NCI-H2081 (cell line): ENCODE data around the gene RCN2.

Source experiments
- DNase-seq, 2 experiments: peaks; one replicate each; lab custom pipeline; 2025; lab: John Stamatoyannopoulos, UW

RCN2 gene

GRCh38 chr15:76973906-76974305, 42.4 kb downstream of the RCN2 start:
- DNase-seq, result no peak

- no peak for DNase-seq
Measured at GRCh38 chr15:76974456-76975036, 43.0 kb downstream of the RCN2 start.

GRCh38 chr15:76976141-76976540, 44.6 kb downstream of the RCN2 start:
- DNase-seq, result no peak

GRCh38 chr15:76976572-76977270, 45.2 kb downstream of the RCN2 start:
- no peak for DNase-seq

GRCh38 chr15:76978522-76979330, 47.2 kb downstream of the RCN2 start:
- no peak for DNase-seq

GRCh38 chr15:76979331-76979925, 47.9 kb downstream of the RCN2 start:
- no peak for DNase-seq

- no peak for DNase-seq
Measured at GRCh38 chr15:76979996-76980520, 48.5 kb downstream of the RCN2 start.

GRCh38 chr15:76982356-76982755, 50.8 kb downstream of the RCN2 start:
- no peak for DNase-seq

GRCh38 chr15:76982756-76983155, 51.2 kb downstream of the RCN2 start:
- no peak for DNase-seq

- DNase-seq, result no peak
Measured at GRCh38 chr15:76983590-76984375, 52.2 kb downstream of the RCN2 start.

GRCh38 chr15:76986743-76987142, 55.2 kb downstream of the RCN2 start:
- no peak for DNase-seq

GRCh38 chr15:76987276-76987675, 55.7 kb downstream of the RCN2 start:
- no peak for DNase-seq

GRCh38 chr15:76987896-76988860, 56.6 kb downstream of the RCN2 start:
- no peak for DNase-seq

GRCh38 chr15:76988867-76989780, 57.6 kb downstream of the RCN2 start:
- DNase-seq, result no peak

- DNase-seq, result no peak
Measured at GRCh38 chr15:76991048-76991447, 59.5 kb downstream of the RCN2 start.

GRCh38 chr15:76991741-76992645, 60.4 kb downstream of the RCN2 start:
- DNase-seq, result no peak

- no peak for DNase-seq
Measured at GRCh38 chr15:76993114-76993725, 61.7 kb downstream of the RCN2 start.

- no peak for DNase-seq
Measured at GRCh38 chr15:76994001-76994400, 62.5 kb downstream of the RCN2 start.
